Right lobe of liver (tissue), 6 donors: Measurements from ENCODE around the gene FOXK2. TPM values are rescaled to one million over a fixed set of nuclear protein-coding genes. Genes with fewer than 3 reads are reported as not detected.
"Not testable (repeated sequence)": the region's sequence is repeated elsewhere in the genome, so short reads cannot be mapped to it uniquely, and the experiment has no call there.

Experiments
- ATAC-seq, 4 donors: fragments of 200-7000 bp; cut with Tn5 transposase; one replicate each; pipeline ENCODE4 v1.9.1; 2020; ENCODE audit warnings: mild to moderate bottlenecking in 4 of 4, moderate library complexity in 4 of 4
- DNase-seq, 3 donors: peaks; one replicate each; pipeline ENCODE4 v3.0.0-alpha.2; 2020
- H3K27ac ChIP-seq, 3 donors: fragments of 200-600 bp; one replicate each; pipeline ENCODE4 v1.8.0; 2022
- H3K27me3 ChIP-seq, 2 donors: fragments of 200-600 bp; one replicate each; pipeline ENCODE4 v1.8.0; 2022
- H3K36me3 ChIP-seq, 4 donors: fragments of 200-600 bp; sonication (generic) in 1 of 4; one replicate each; pipeline versions ENCODE4 v1.5.1 to v1.8.0; 2017 to 2022; ENCODE audit warnings: control low read depth in 1 of 4
- H3K4me1 ChIP-seq, 4 donors: fragments of 200-600 bp; sonication (generic) in 1 of 4; one replicate each; pipeline versions ENCODE4 v1.5.1 to v1.8.0; 2017 to 2022; ENCODE audit warnings: control low read depth in 1 of 4
- H3K4me3 ChIP-seq, 3 donors: fragments of 200-600 bp; one replicate each; pipeline ENCODE4 v1.8.0; 2022
- H3K9me3 ChIP-seq, 4 donors: fragments of 200-600 bp; sonication (generic) in 1 of 4; one replicate each; pipeline versions ENCODE4 v1.5.1 to v1.8.0; 2017 to 2022; ENCODE audit warnings: control low read depth in 1 of 4
- CTCF ChIP-seq, 4 donors: fragments of 200-600 bp in 3 of 4; fragments of 450-650 bp in 1 of 4; IDR thresholded peaks; one replicate each; pipeline versions ENCODE4 v1.5.1 to v1.8.0; 2016 to 2022; ENCODE audit warnings: antibody characterized with exemption in 4 of 4, mild to moderate bottlenecking in 2 of 4
- POLR2A ChIP-seq: fragments of 450-650 bp; IDR thresholded peaks from one replicate; pipeline ENCODE4 v1.6.1; 2017; ENCODE audit warnings: antibody characterized with exemption, mild to moderate bottlenecking
- WGBS: methylation state at CpG from one replicate; pipeline ENCODE4 v1.1.6; 2018; ENCODE audit warnings: low coverage, low lambda C conversion rate; ENCODE audit not compliant: insufficient coverage; ENCODE audit errors: missing lambda C conversion rate; 5-methylcytosine and 5-hydroxymethylcytosine counted together
- intact Hi-C, 2 donors: fragments of 100-400 bp; cut with DNase I; formaldehyde crosslinking; loops; one replicate each; pipeline versions ENCODE4 v1.11.2 to v1.14.1; 2022
- total RNA-seq, 6 experiments: library from RNA; depleted of rRNA in 2 of 6; stranded (reverse); fragments of >200 nt in 2 of 6; fragmentation: NEBNext Ultra II Directional in 3 of 6; extraction: Animal tissue kit (Norgen Biotek cat#: 25700) in 3 of 6; gene quantifications; one replicate each; pipeline versions ENCODE4 v1.1.0 to v1.2.4, GENCODE V29; 2016 to 2023
- donor health status: DM: no; HTN: yes; CAD: no.
- donor health status: DM: no; HTN: no; CAD: no.
- donor health status: DM: no; HTN: no; CAD: no.
- donor health status: DM: no; HTN: yes; CAD: no.
- donor health status: DM: no; HTN: yes; CAD: no.

Gene FOXK2
- total RNA-seq, 6 experiments from 2014 or later: 14.1 to 20.5 (median 16.1) TPM

GRCh38 chr17:82574041-82574440 is 54.5 kb downstream of the FOXK2 start:
- WGBS: 85% methylated on average over 9 of the region's 11 CpGs
- DNase-seq: no peak
- Histone ChIP-seq H3K4me1 (peaks cover 0 to 9% (median 2%) of the 10 kb centered on the region in 4 donors), H3K36me3 (peaks cover 0 to 49% (median 14%) of the 10 kb centered on the region in 4 donors), H3K9me3 (no peaks in the 10 kb centered on the region), H3K4me3 (no peak overlapping the region), H3K27me3 (no peaks in the 10 kb centered on the region), H3K27ac (no peak overlapping the region)
- no peak for TF ChIP-seq POLR2A
- TF ChIP-seq CTCF (IDR thresholded peaks at IDR 0.05): no peak
- no peak for ATAC-seq
- intact Hi-C loops: no loop called here

GRCh38 chr17:82575581-82576221 is 56.2 kb downstream of the FOXK2 start:
- DNase-seq: peak in 1 of 3 donors; percentile 12
- intact Hi-C loops, ATAC-seq, H3K9me3 ChIP-seq, H3K4me3 ChIP-seq, H3K4me1 ChIP-seq, H3K27ac ChIP-seq, H3K27me3 ChIP-seq: not testable (repeated sequence)
- peaks cover 0 to 35% (median 14%) of the 10 kb centered on the region in 4 donors for H3K36me3 ChIP-seq
- 95% methylated on average over 8 of the region's 52 CpGs for WGBS

GRCh38 chr17:82577300-82577699 is 57.8 kb downstream of the FOXK2 start:
- ATAC-seq: peak in 1 of 4 donors; percentile 47
- peak in 1 of 3 donors; percentile 50 for DNase-seq
- H3K27ac ChIP-seq: no peak overlapping the region
- no peak overlapping the region for H3K4me3 ChIP-seq
- intact Hi-C loops: no loop called here
- H3K36me3 ChIP-seq: peaks cover 0 to 26% (median 12%) of the 10 kb centered on the region in 4 donors
- 96% methylated on average over 3 of the region's 18 CpGs for WGBS
- no peaks in the 10 kb centered on the region for H3K9me3 ChIP-seq
- H3K4me1 ChIP-seq: peaks cover 0 to 9% (median 2%) of the 10 kb centered on the region in 4 donors
- H3K27me3 ChIP-seq: no peaks in the 10 kb centered on the region
- TF ChIP-seq CTCF (IDR thresholded peaks at IDR 0.05) (no peak), POLR2A (no peak)

GRCh38 chr17:82579969-82580368 is 60.4 kb downstream of the FOXK2 start:
- intact Hi-C loops, H3K27ac ChIP-seq, H3K4me3 ChIP-seq, ATAC-seq, H3K27me3 ChIP-seq, H3K4me1 ChIP-seq, H3K9me3 ChIP-seq, DNase-seq: not testable (repeated sequence)
- 85% methylated on average over 3 of the region's 4 CpGs for WGBS
- peaks cover 0 to 30% (median 6%) of the 10 kb centered on the region in 4 donors for H3K36me3 ChIP-seq

GRCh38 chr17:82582213-82582612 is 62.7 kb downstream of the FOXK2 start:
- peaks cover 0 to 44% (median 7%) of the 10 kb centered on the region in 4 donors for H3K36me3 ChIP-seq
- intact Hi-C loops: no loop called here
- DNase-seq: peak in 1 of 3 donors; percentile 11

More at GRCh38 chr17:82582213-82582612, 62.7 kb downstream of the FOXK2 start:
- TF ChIP-seq POLR2A: no peak
- no peak for TF ChIP-seq CTCF (IDR thresholded peaks at IDR 0.05)
- WGBS: 85% methylated on average over 3 of the region's 8 CpGs
- no peaks in the 10 kb centered on the region for H3K9me3 ChIP-seq
- no peak overlapping the region for H3K4me3 ChIP-seq
- ATAC-seq: no peak
- H3K27ac ChIP-seq: no peak overlapping the region
- H3K4me1 ChIP-seq: peaks cover 0 to 9% (median 2%) of the 10 kb centered on the region in 4 donors
- no peaks in the 10 kb centered on the region for H3K27me3 ChIP-seq
